MCF 10A (cell line): Measurements from ENCODE around the gene OPN1MW3. TPM values are rescaled to one million over a fixed set of nuclear protein-coding genes. Genes with fewer than 3 reads are reported as not detected.

Source experiments
- BruUV-seq: library from RNA; stranded (reverse); fragments of 400-500 nt; replicated peaks from 2 replicates; lab custom pipeline; 2021; lab: Mats Ljungman, UMichigan
- CTCF ChIA-PET: fragments of 300-600 bp; sonication (Branson Sonifier 250); formaldehyde crosslinking; extraction: SDS; loops from one replicate; lab custom pipeline; 2021; ENCODE audit warnings: antibody characterized with exemption, inconsistent platforms; lab: Yijun Ruan, JAX
- POLR2A ChIA-PET: fragments of 300-600, 350-650 bp; sonication (Branson Sonifier 250); formaldehyde crosslinking; extraction: SDS; loops from one replicate; lab custom pipeline; 2020; ENCODE audit warnings: antibody characterized with exemption, inconsistent platforms; lab: Yijun Ruan, JAX
- DNase-seq: peaks from one replicate; pipeline ENCODE4 v3.0.0-alpha.2; 2018; ENCODE audit not compliant: unreplicated experiment
- H3K27ac Mint-ChIP-seq: one replicate; pipeline ENCODE4 v1.8.0; 2022; ENCODE audit warnings: mild to moderate bottlenecking, low read depth, mixed read lengths; ENCODE audit not compliant: unreplicated experiment
- H3K27me3 Mint-ChIP-seq: one replicate; pipeline ENCODE4 v1.8.0; 2022; ENCODE audit warnings: mixed read lengths; ENCODE audit not compliant: insufficient read depth, unreplicated experiment
- H3K36me3 Mint-ChIP-seq: one replicate; pipeline ENCODE4 v1.8.0; 2022; ENCODE audit warnings: mild to moderate bottlenecking, moderate library complexity, mixed read lengths; ENCODE audit not compliant: insufficient read depth, unreplicated experiment
- H3K4me1 Mint-ChIP-seq: one replicate; pipeline ENCODE4 v1.8.0; 2022; ENCODE audit warnings: mixed read lengths; ENCODE audit not compliant: insufficient read depth, unreplicated experiment
- H3K4me3 Mint-ChIP-seq: one replicate; pipeline ENCODE4 v1.8.0; 2022; ENCODE audit warnings: mild to moderate bottlenecking, moderate library complexity, mixed read lengths; ENCODE audit not compliant: unreplicated experiment
- H3K9me3 Mint-ChIP-seq: one replicate; pipeline ENCODE4 v1.8.0; 2022; ENCODE audit warnings: mixed read lengths; ENCODE audit not compliant: unreplicated experiment
- CTCF ChIP-seq: fragments of 200-600 bp; IDR thresholded peaks from one replicate; pipeline ENCODE4 v1.8.0; 2022; ENCODE audit warnings: antibody characterized with exemption, mild to moderate bottlenecking; ENCODE audit not compliant: unreplicated experiment
- intact Hi-C: fragments of 100-400 bp; cut with micrococcal nuclease; formaldehyde crosslinking; loops from 2 replicates; pipeline ENCODE4 v1.14.1; 2022
- total RNA-seq: library from RNA; stranded (reverse); gene quantifications from 2 replicates; pipeline ENCODE4 v1.2.3, GENCODE V29; 2022

OPN1MW3 gene
- total RNA-seq, 1 experiment from 2014 or later, result not detected

- no peak for DNase-seq
- Mint-ChIP-seq H3K4me1 (peaks cover 6% of the 10 kb centered on the region), H3K36me3 (no peaks in the 10 kb centered on the region), H3K9me3 (no peaks in the 10 kb centered on the region), H3K27ac (no peak overlapping the region), H3K27me3 (peaks cover 71% of the 10 kb centered on the region), H3K4me3 (no peak overlapping the region)
- no TSS peak for BruUV-seq
- POLR2A ChIA-PET, result no interaction called here
- no peak for TF ChIP-seq CTCF
- intact Hi-C loops, result no loop called here
- CTCF ChIA-PET, result interaction anchor here (0.7 to 2.6 kb wide), 2 partner anchors 14 to 743 kb away, joined by 3 to 8 read pairs; no protein-coding TSS in a partner anchor
Measured at GRCh38 chrX:154315416-154315815, 58.0 kb downstream of the OPN1MW3 start.

GRCh38 chrX:154317391-154317995 lies 60.1 kb downstream of the OPN1MW3 start:
- CTCF ChIA-PET, result interaction anchor here (0.6 to 2.6 kb wide), 12 partner anchors 8 to 732 kb away, joined by 3 to 12 read pairs (median 4); no protein-coding TSS in a partner anchor

GRCh38 chrX:154320406-154320805 lies 63.0 kb downstream of the OPN1MW3 start:
- intact Hi-C loops, result no loop called here
- BruUV-seq, result no TSS peak
- ChIA-PET CTCF (interaction anchor here (0.5 to 0.7 kb wide), 2 partner anchors 29 to 315 kb away, joined by 3 read pairs; no protein-coding TSS in a partner anchor), POLR2A (no interaction called here)
- H3K9me3 Mint-ChIP-seq, result no peaks in the 10 kb centered on the region
- no peak overlapping the region for H3K27ac Mint-ChIP-seq
- no peak for TF ChIP-seq CTCF
- H3K36me3 Mint-ChIP-seq, result no peaks in the 10 kb centered on the region
- H3K4me1 Mint-ChIP-seq, result no peaks in the 10 kb centered on the region
- no peak for DNase-seq
- H3K4me3 Mint-ChIP-seq, result no peak overlapping the region
- H3K27me3 Mint-ChIP-seq, result peaks cover 78% of the 10 kb centered on the region

More at GRCh38 chrX:154317391-154317995, 60.1 kb downstream of the OPN1MW3 start:
- no peak overlapping the region for H3K27ac Mint-ChIP-seq
- no peaks in the 10 kb centered on the region for H3K36me3 Mint-ChIP-seq
- peak; percentile 31 for DNase-seq
- POLR2A ChIA-PET, result interaction anchor here (0.6 kb wide), 1 partner anchor 8 kb away, joined by 3 read pairs; no protein-coding TSS in a partner anchor
- peaks cover 71% of the 10 kb centered on the region for H3K27me3 Mint-ChIP-seq
- H3K4me3 Mint-ChIP-seq, result no peak overlapping the region
- peaks cover 6% of the 10 kb centered on the region for H3K4me1 Mint-ChIP-seq
- no peaks in the 10 kb centered on the region for H3K9me3 Mint-ChIP-seq
- TF ChIP-seq CTCF, result peak; percentile 33
- intact Hi-C loops, result no loop called here
- BruUV-seq, result no TSS peak

Other genes with a start within 250 kb of the OPN1MW3 start
- 201 and 237 TPM in 2 replicates for gene IRAK1, start 237.7 kb upstream of the OPN1MW3 start, total RNA-seq
- 46.9 and 47.2 TPM in 2 replicates for gene MECP2, start 159.9 kb upstream of the OPN1MW3 start, total RNA-seq
- gene OPN1LW, start 113.3 kb upstream of the OPN1MW3 start, total RNA-seq, result not detected in 2 replicates
- gene OPN1MW, start 75.0 kb upstream of the OPN1MW3 start, total RNA-seq, result not detected in 2 replicates
- not detected in 2 replicates for gene OPN1MW2, start 37.8 kb upstream of the OPN1MW3 start, total RNA-seq
- gene TEX28, start 37.5 kb downstream of the OPN1MW3 start, total RNA-seq, result not detected in 2 replicates
- gene TKTL1, start 38.2 kb downstream of the OPN1MW3 start, total RNA-seq, result not detected in 2 replicates
- gene FLNA, start 117.1 kb downstream of the OPN1MW3 start, total RNA-seq, result 1,218 and 1,231 TPM in 2 replicates
- 94.5 and 107 TPM in 2 replicates for gene EMD, start 121.7 kb downstream of the OPN1MW3 start, total RNA-seq
- 3,490 and 3,785 TPM in 2 replicates for gene RPL10, start 140.8 kb downstream of the OPN1MW3 start, total RNA-seq
- gene DNASE1L1, start 151.7 kb downstream of the OPN1MW3 start, total RNA-seq, result 20.5 and 21.2 TPM in 2 replicates
- 48.0 and 59.1 TPM in 2 replicates for gene TAFAZZIN, start 154.0 kb downstream of the OPN1MW3 start, total RNA-seq
- gene ATP6AP1, start 171.1 kb downstream of the OPN1MW3 start, total RNA-seq, result 48.7 and 57.0 TPM in 2 replicates
- gene GDI1, start 179.6 kb downstream of the OPN1MW3 start, total RNA-seq, result 89.9 and 121 TPM in 2 replicates
- gene FAM50A, start 186.6 kb downstream of the OPN1MW3 start, total RNA-seq, result 62.1 and 88.7 TPM in 2 replicates
- gene PLXNA3, start 200.7 kb downstream of the OPN1MW3 start, total RNA-seq, result 47.6 and 48.0 TPM in 2 replicates
- gene LAGE3, start 221.7 kb downstream of the OPN1MW3 start, total RNA-seq, result 17.8 and 21.1 TPM in 2 replicates
- 26.7 and 27.9 TPM in 2 replicates for gene UBL4A, start 229.0 kb downstream of the OPN1MW3 start, total RNA-seq
- 17.9 and 21.2 TPM in 2 replicates for gene SLC10A3, start 233.0 kb downstream of the OPN1MW3 start, total RNA-seq